Astrocyte (in vitro differentiated cells and primary cell): Measurements from ENCODE around the gene EHD1. TPM values are rescaled to one million over a fixed set of nuclear protein-coding genes. Genes with fewer than 3 reads are reported as not detected.

Experiments used
- DNase-seq: peaks from one replicate; pipeline ENCODE4 v3.0.0-alpha.2; 2010; ENCODE audit warnings: low read depth
- FAIRE-seq: peaks from 2 replicates; lab custom pipeline; 2011; peaks lifted over from hg19 to GRCh38; lab: Jason Lieb, UNC
- H2AFZ ChIP-seq: 2 replicates; pipeline ENCODE4 v1.6.0; 2012; ENCODE audit warnings: low read depth, low read length, inconsistent platforms
- H3K27ac ChIP-seq: 2 replicates; pipeline ENCODE4 v1.5.1; 2011; ENCODE audit warnings: low read depth, low read length, inconsistent platforms
- H3K27me3 ChIP-seq: 2 replicates; pipeline ENCODE4 v1.6.0; 2011; ENCODE audit warnings: low read length, inconsistent platforms; ENCODE audit not compliant: insufficient read depth
- H3K36me3 ChIP-seq: 2 replicates; pipeline ENCODE4 v1.5.1; 2011; ENCODE audit warnings: low read length, inconsistent platforms; ENCODE audit not compliant: insufficient read depth
- H3K4me1 ChIP-seq: 2 replicates; pipeline ENCODE4 v1.5.1; 2011; ENCODE audit warnings: low read length, inconsistent platforms; ENCODE audit not compliant: insufficient read depth
- H3K4me2 ChIP-seq: 2 replicates; pipeline ENCODE4 v1.6.0; 2012; ENCODE audit warnings: low read length, inconsistent platforms
- H3K4me3 ChIP-seq: 2 replicates; pipeline ENCODE4 v1.5.1; 2011; ENCODE audit warnings: low read depth, mild to moderate bottlenecking, low read length, inconsistent platforms; ENCODE audit not compliant: insufficient read depth
- H3K79me2 ChIP-seq: 2 replicates; pipeline ENCODE4 v1.6.0; 2012; ENCODE audit warnings: mild to moderate bottlenecking, low read length, inconsistent platforms; ENCODE audit not compliant: insufficient read depth
- H3K9ac ChIP-seq: 2 replicates; pipeline ENCODE4 v1.6.0; 2012; ENCODE audit warnings: mild to moderate bottlenecking, low read length, inconsistent platforms
- H3K9me3 ChIP-seq: 2 replicates; pipeline ENCODE4 v1.5.1; 2012; ENCODE audit warnings: low read depth, mild to moderate bottlenecking, low read length, inconsistent platforms; ENCODE audit not compliant: insufficient read depth
- H4K20me1 ChIP-seq: 2 replicates; pipeline ENCODE4 v1.6.0; 2012; ENCODE audit warnings: low read length, inconsistent platforms; ENCODE audit not compliant: insufficient read depth
- H3K27ac Mint-ChIP-seq: one replicate; pipeline ENCODE4 v1.8.0; 2021; ENCODE audit warnings: mild to moderate bottlenecking, mixed read lengths; ENCODE audit not compliant: unreplicated experiment
- H3K27me3 Mint-ChIP-seq: one replicate; pipeline ENCODE4 v1.8.0; 2021; ENCODE audit warnings: low read depth, mixed read lengths; ENCODE audit not compliant: unreplicated experiment
- H3K36me3 Mint-ChIP-seq: one replicate; pipeline ENCODE4 v1.8.0; 2021; ENCODE audit warnings: low read depth, mixed read lengths; ENCODE audit not compliant: unreplicated experiment
- H3K4me1 Mint-ChIP-seq: one replicate; pipeline ENCODE4 v1.8.0; 2021; ENCODE audit warnings: low read depth, mixed read lengths; ENCODE audit not compliant: unreplicated experiment
- H3K4me3 Mint-ChIP-seq: one replicate; pipeline ENCODE4 v1.8.0; 2021; ENCODE audit warnings: mild to moderate bottlenecking, moderate library complexity, mixed read lengths; ENCODE audit not compliant: unreplicated experiment
- H3K9me3 Mint-ChIP-seq: one replicate; pipeline ENCODE4 v1.8.0; 2021; ENCODE audit warnings: mild to moderate bottlenecking, mixed read lengths; ENCODE audit not compliant: unreplicated experiment
- EZH2 ChIP-seq: IDR thresholded peaks from 2 replicates; pipeline ENCODE4 v1.6.1; 2012; ENCODE audit warnings: mild to moderate bottlenecking, low read length, inconsistent platforms; ENCODE audit not compliant: insufficient read depth
- total RNA-seq: library from RNA; stranded (reverse); gene quantifications from 2 replicates; pipeline ENCODE4 v1.2.1, GENCODE V29; 2021
- TF ChIP-seq, protein P1 (sequence below): IDR thresholded peaks from 2 replicates; pipeline ENCODE4 v1.5.1; 2011; ENCODE audit warnings: low read depth, mild to moderate bottlenecking, inconsistent platforms, low read length, moderate library complexity; ENCODE audit not compliant: insufficient read depth

The EHD1 gene
- total RNA-seq, 1 donor from 2014 or later, result 201 TPM

DNA sequence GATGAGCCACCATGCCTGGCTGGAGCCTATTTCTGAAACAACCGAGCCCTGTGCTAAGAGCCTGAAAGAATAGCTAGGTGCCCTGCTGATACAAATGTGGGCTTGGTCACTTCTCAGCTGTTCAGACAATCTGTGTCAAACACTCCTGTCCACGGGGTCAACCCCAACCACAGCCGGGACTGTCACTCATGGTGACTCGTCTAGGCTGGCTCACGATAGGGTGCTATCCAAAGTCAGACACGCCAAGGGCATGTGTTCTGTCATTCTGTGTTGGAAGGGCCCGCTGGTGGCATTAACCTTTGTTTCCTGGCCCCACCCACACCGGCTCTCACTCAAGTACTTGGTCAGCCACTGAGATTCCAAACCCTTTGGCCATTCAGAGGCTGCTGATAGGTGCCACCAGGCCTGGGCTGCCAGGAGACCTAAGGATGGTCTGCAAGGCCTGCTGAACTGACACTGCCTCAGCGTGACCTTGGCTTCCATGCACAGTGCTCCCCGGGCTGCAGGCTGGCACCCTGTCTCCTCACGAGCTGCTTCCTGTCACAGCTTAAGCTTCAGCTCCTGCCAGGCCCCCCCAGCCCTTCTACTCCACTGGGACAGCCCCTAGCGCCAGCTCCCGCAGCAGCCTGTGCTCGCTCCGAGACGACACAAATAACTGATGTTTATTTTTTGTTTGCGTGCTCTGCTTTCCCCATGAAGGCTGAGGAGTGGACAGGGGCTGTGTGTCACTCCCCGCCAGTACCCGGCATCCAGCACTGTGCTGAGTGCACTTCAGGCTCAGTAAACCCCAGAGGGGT, 19.8 kb downstream of the EHD1 start:
- H4K20me1 ChIP-seq, result peaks cover 30% of the 10 kb centered on the region
- peaks cover 9% of the 10 kb centered on the region for H3K36me3 ChIP-seq
- H2AFZ ChIP-seq, result no peak overlapping the region
- no peak overlapping the region for H3K27ac ChIP-seq
- H3K79me2 ChIP-seq, result peaks cover 83% of the 10 kb centered on the region
- H3K4me3 ChIP-seq, result no peak overlapping the region
- H3K36me3 Mint-ChIP-seq, result peaks cover 14% of the 10 kb centered on the region
- H3K4me2 ChIP-seq, result no peak overlapping the region
- no peak for FAIRE-seq
- no peak overlapping the region for H3K27ac Mint-ChIP-seq
- no peak overlapping the region for H3K9ac ChIP-seq
- H3K4me1 Mint-ChIP-seq, result peaks cover 31% of the 10 kb centered on the region
- H3K27me3 Mint-ChIP-seq, result no peaks in the 10 kb centered on the region
- peaks cover 48% of the 10 kb centered on the region for H3K4me1 ChIP-seq
- no peak for TF ChIP-seq EZH2
- TF ChIP-seq, protein P1, sequence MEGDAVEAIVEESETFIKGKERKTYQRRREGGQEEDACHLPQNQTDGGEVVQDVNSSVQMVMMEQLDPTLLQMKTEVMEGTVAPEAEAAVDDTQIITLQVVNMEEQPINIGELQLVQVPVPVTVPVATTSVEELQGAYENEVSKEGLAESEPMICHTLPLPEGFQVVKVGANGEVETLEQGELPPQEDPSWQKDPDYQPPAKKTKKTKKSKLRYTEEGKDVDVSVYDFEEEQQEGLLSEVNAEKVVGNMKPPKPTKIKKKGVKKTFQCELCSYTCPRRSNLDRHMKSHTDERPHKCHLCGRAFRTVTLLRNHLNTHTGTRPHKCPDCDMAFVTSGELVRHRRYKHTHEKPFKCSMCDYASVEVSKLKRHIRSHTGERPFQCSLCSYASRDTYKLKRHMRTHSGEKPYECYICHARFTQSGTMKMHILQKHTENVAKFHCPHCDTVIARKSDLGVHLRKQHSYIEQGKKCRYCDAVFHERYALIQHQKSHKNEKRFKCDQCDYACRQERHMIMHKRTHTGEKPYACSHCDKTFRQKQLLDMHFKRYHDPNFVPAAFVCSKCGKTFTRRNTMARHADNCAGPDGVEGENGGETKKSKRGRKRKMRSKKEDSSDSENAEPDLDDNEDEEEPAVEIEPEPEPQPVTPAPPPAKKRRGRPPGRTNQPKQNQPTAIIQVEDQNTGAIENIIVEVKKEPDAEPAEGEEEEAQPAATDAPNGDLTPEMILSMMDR, result no peak
- no peak for DNase-seq
- H3K9me3 Mint-ChIP-seq, result no peaks in the 10 kb centered on the region
- no peak overlapping the region for H3K4me3 Mint-ChIP-seq
- H3K27me3 ChIP-seq, result no peaks in the 10 kb centered on the region
- H3K9me3 ChIP-seq, result no peaks in the 10 kb centered on the region

DNA sequence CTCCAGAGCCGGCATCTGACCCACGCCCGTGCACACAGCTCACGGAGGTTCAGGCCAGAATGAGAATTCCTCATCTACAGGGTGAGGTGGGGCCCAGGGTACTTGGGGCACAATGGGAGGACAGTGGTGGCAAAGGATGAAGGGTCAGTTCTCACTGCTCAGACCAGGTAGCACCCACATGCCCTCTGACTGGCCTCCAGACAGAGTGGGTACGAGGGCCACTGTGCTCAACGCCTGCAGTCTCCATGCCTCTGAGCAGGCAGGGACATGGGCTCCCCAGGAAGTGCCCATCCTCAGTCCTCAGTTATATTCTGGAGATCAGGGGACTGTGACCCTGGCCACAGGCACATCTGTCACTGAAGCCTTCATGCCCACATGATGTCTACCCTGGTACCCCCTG, 20.9 kb downstream of the EHD1 start:
- peaks cover 9% of the 10 kb centered on the region for H3K36me3 ChIP-seq

More for the DNA sequence above, 20.9 kb downstream of the EHD1 start:
- Histone ChIP-seq H3K4me1 (peaks cover 36% of the 10 kb centered on the region), H3K27ac (no peak overlapping the region), H3K9me3 (no peaks in the 10 kb centered on the region), H2AFZ (no peak overlapping the region), H3K27me3 (no peaks in the 10 kb centered on the region), H3K4me3 (no peak overlapping the region), H4K20me1 (peaks cover 23% of the 10 kb centered on the region), H3K79me2 (peaks cover 72% of the 10 kb centered on the region), H3K4me2 (no peak overlapping the region), H3K9ac (no peak overlapping the region)
- peaks cover 22% of the 10 kb centered on the region for H3K4me1 Mint-ChIP-seq
- no peak for TF ChIP-seq EZH2
- TF ChIP-seq, protein P1, result no peak
- no peak for FAIRE-seq
- peaks cover 16% of the 10 kb centered on the region for H3K36me3 Mint-ChIP-seq
- no peaks in the 10 kb centered on the region for H3K9me3 Mint-ChIP-seq
- no peak for DNase-seq
- no peaks in the 10 kb centered on the region for H3K27me3 Mint-ChIP-seq
- H3K4me3 Mint-ChIP-seq, result no peak overlapping the region
- H3K27ac Mint-ChIP-seq, result no peak overlapping the region
